ENCODE data around the gene COL8A1.

Gene COL8A1

GRCh38 chr3:99765042-99765942 is 126.9 kb downstream of the COL8A1 start:
- no peak for DNase-seq

DNA sequence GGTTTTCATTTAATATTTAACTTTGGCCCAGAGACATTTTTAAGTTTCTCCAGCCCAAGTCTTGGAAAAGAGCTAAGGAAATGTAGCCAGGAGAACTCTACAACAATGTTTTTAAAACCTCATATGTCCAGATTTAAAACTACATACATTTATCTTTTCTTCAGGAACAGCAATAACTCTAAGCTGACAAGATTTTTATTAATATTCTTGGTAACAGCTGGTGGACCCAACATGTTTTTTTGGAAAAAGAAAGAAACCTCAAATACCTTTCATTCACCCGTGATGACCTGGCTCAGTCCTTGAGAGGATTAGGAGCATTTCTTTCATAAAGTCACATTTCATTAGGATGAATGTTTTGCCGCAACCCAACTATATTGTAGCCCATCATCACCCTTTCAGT is 128.9 kb downstream of the COL8A1 start:
- DNase-seq, result no peak

DNA sequence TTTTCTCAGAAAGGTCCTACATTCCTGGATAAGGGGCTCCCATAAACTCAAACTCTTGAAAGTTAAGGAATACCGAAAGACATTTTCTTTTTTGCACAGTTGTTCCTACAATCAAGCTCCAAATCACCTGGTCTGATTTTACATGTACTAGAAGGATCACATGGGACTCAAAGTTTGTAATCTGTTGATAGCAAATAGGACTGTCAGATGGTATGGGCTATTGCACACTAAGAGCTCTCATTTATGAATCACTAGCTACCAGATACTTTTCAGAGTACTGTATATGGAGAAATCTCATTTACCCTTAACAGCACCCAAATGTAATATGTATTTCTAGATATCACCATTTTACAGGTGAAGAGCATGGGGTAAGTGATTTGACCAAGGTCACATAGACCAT is 129.7 kb downstream of the COL8A1 start:
- no peak for DNase-seq

- DNase-seq, result no peak
Measured at GRCh38 chr3:99768808-99769501, 130.6 kb downstream of the COL8A1 start.

DNA sequence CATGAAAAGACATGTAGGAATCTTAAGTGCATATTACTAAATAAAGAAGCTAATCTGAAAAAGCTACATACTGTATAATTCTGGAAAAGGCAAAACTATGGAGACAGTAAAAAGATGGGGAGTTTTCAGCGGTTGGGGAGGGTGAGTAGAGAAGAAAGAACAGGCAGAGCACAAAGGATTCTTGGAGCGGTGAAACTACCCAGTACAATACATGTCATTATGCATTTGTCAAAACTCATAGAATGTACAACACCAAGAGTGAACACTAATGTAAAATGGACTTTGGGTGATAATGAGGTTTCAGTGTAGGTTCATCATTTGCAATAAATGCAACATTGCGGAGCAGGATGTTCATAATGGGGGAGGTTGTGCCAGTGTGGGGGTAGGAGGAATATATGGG is 133.8 kb downstream of the COL8A1 start:
- DNase-seq, result no peak

DNA sequence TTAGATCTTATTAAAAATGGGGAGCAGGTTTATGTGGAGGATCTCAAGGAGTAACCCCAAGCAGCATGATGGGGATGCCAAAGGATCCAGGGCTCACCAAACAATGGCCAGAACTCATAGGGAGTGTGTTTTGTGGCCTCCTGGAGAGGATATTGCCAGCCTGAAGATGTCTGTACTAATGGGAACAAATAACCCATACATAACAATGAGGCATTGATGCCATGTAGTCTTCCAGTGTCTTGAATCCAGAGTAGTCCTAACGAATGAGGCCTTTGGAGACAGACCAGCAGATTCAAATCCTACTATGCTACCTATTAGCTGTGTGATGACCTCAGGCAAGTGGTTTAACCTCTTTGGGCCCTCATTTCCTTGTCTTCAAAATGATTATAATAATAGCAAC is 134.3 kb downstream of the COL8A1 start:
- DNase-seq, result no peak

DNA sequence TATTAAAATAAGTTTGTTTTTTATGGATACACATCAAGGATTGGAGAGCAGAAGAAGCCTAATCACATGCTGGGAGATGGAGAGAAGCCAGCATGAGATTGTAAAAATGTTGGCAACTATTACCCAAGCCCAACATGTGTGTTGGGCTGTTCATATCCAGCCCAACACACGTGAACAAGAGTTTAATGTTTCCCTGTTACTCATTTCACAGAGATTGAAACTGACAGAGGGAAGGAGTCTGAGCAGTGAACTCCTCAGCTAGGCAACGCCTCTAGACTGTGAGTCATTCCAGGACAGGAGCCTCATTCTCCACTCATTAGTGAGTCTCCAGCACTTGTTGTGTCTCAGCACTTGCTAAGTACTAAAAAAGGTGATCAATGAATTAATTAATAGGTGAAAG is 136.1 kb downstream of the COL8A1 start:
- DNase-seq, result no peak

DNA sequence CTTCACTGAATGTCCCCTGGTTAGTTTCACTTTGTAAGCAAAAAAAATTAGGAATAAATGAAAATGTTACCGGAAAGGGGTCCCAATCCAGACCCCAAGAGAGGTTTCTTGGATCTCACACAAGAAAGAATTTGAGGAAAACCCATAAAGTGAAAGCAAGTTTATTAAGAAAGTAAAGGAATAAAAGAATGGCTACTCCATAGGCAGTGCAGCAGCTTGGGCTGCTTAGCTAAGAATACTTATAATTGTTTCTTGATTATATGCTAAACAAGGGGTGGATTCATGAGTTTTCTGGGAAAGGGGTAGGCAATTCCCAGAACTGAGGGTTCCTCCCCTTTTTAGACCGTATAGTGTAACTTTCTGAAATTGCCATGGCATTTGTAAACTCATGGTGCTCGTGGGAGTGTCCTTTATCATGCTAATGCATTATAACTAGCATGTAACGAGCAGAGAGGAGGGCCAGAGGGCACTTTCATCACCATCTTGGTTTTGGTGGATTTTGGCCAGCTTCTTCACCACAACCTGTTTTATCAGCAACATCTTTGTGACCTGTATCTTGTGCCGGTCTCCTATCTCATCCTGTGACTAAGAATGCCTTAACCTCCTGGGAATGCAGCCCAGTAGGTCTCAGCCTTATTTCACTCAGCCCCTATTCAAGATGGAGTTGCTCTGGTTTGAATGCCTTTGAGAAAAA is 138.3 kb downstream of the COL8A1 start:
- DNase-seq, result no peak

DNA sequence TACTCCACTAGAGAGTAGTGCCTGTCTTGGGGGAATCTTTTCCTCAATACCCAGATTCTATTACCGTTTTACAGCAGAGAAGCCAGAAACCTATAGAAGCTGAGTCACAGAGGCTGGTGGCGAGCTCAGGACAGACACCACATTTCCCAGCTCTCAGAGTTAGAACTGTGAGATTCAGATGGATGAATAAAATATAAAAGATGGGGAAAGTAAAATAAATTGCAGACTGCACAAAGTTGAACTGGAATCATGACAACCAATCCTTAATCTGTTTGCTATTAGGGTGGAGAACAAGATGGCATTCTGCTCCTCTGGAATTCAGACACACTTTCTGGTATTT is 138.8 kb downstream of the COL8A1 start:
- DNase-seq, result no peak

GRCh38 chr3:99777708-99778107 is 139.3 kb downstream of the COL8A1 start:
- DNase-seq, result no peak

- DNase-seq, result no peak
Measured at GRCh38 chr3:99780749-99781148, 142.4 kb downstream of the COL8A1 start.

DNA sequence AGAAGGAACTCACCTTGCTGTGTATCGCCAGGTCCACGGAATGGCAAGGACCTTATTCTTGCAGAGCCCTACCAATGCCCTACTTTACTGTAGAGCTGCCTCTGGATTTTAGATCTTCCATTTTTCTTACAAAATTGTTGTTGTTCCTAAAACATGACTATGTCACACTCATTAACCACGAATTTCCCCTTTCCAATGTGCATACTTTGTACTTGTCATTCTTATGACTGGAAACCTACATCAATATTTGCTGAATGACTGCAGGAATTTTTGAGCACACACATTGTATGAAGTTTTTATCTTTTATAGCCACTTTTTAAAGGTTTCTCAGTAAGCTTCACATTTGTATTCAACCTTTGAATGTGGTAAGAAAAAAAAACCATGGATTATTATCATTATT is 143.4 kb downstream of the COL8A1 start:
- DNase-seq, result no peak

- DNase-seq, result no peak
Measured at GRCh38 chr3:99783011-99783573, 144.7 kb downstream of the COL8A1 start.

- DNase-seq, result peak in 1 of 2 experiments; percentile 13
Measured at GRCh38 chr3:99789011-99789721, 150.8 kb downstream of the COL8A1 start.

GRCh38 chr3:99794485-99794884 is 156.1 kb downstream of the COL8A1 start:
- DNase-seq, result no peak

- DNase-seq, result no peak
Measured at GRCh38 chr3:99795573-99795972, 157.2 kb downstream of the COL8A1 start.

GRCh38 chr3:99799422-99799821 is 161.0 kb downstream of the COL8A1 start:
- no peak for DNase-seq

GRCh38 chr3:99803297-99803696 is 164.9 kb downstream of the COL8A1 start:
- no peak for DNase-seq

DNA sequence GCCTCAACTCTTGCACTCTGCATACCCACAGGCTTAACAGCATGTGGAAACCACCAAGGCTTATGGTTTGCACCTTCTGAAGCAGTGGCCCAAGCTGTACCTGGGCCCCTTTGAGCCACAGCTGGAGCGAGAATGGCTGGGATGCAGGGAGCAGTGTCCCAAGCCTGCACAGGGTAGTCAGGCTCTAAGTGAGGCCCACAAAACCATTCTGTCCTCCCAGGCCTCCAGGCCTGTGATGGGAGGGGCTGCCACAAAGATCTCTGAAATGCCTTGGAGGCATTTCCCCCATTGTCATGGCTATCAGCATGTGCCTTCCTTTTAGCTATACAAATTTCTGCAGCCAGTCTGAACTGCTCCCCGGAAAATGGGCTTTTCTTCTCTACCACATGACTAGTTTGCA is 166.8 kb downstream of the COL8A1 start:
- no peak for DNase-seq

GRCh38 chr3:99808163-99808794 is 169.9 kb downstream of the COL8A1 start:
- DNase-seq, result peak; percentile 29 to 36

- DNase-seq, result no peak
Measured at GRCh38 chr3:99809565-99809964, 171.2 kb downstream of the COL8A1 start.

DNA sequence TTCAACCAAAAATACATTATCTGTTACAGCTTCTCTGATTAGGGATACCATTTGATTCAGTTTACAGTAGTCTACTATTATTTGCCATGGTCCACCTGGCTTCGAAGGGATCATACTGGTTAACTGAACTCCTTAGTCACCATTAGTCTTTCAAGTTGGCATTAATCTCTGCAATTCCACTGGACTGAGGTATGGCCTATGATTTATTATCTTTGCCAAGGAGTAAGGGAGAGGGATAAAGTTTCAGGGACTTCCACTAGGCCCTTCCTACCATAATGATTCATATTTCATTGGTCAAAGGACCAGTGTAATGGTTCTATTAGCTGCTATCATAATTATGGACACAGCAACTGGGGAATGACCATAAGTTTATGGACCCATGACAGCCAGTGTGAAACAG is 172.0 kb downstream of the COL8A1 start:
- DNase-seq, result no peak

Data from activated CD4-positive, alpha-beta T cell treated with anti-CD3 and anti-CD28 coated beads, Interleukin-2, amount 50 U/mL, for 48 hours (primary cell).